Ureter (tissue), 1 donor: ENCODE measurements around the gene RPS19BP1. TPM values are rescaled to one million over a fixed set of nuclear protein-coding genes. Genes with fewer than 3 reads are reported as not detected.
A peak's percentile ranks its signal among the peaks of the same experiment; 100 is the strongest.
"Not testable (repeated sequence)": the region's sequence is repeated elsewhere in the genome, so short reads cannot be mapped to it uniquely, and the experiment has no call there.

Experiments
- DNase-seq: peaks from one replicate; pipeline ENCODE4 v3.0.0-alpha.2; 2020; ENCODE audit warnings: low spot score
- total RNA-seq: library from RNA; stranded (reverse); gene quantifications from one replicate; pipeline ENCODE4 v1.2.4, GENCODE V29; 2023
- donor health status: DM: yes; HTN: yes; CAD: no.

Gene RPS19BP1
- total RNA-seq, 1 donor from 2014 or later: 43.2 TPM

DNA sequence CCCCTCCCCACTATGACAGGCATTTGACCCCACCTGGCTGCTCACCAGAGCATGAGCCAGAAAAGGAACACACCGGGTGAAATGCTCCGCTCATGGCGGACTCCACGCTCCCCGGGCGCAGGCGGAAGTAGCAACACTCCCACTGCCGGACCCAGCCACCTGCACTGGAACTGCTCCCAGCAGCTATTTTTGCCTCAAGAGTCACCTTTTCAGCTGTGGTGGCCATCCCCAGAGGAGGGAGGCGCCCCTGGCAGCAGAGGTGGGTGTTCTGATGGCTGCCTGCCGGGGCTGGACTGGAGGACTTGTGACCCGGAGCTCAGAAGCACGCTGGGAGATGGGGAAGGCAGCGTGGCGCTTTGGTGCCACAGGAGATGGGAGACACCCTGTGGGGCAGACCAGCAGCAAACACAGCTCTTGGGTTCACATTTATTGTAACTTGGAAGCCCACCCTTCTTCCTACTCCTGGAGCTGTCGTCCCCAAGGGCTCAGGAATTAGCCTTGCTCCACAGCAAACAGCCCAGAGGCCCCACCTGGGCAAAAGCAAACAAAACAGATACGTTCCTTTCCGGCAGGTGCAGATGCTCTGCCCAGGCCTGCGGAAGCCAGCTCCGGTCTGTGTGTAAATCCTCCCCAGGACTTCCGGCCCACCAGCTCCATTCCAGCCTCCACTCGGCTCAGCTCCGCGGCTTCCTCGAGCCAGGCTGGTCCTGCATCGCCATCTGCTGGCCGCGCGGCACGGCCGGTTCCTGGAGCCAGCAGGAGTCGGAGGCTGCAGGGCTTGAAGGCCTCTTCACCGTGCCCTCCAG is 3.7 kb downstream of the RPS19BP1 start:
- DNase-seq: peak; percentile 94

DNA sequence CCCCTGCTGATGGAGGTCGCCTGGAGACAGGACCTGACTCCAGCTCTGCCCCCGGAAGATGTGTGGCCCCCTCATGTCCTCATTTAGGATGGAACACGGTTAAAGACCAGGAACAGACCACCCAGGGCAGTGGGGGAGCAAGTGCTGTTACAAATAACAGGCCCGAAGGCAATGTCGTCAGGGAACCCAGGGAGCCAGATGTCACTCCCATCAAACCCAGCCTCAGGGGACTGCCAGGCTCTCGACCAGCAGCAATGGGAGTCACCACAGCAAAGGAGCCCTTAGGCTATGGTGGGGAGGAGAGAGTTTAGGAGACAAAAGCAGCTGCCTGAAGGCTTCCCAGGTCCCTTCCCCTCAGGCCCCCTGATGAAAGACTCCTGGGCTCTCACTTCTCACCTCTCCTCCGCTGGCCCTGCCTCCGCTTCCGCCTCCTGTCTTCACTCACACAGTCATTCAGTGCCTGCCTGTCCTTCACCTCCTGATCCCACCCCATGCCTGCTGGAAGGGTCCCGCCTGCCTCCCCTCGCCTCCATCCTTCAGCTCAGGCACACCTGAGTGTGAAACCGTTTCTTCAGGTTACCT is 4.4 kb downstream of the RPS19BP1 start:
- no peak for DNase-seq

- DNase-seq: no peak
Measured at GRCh38 chr22:39527481-39527961, 5.0 kb downstream of the RPS19BP1 start.

DNA sequence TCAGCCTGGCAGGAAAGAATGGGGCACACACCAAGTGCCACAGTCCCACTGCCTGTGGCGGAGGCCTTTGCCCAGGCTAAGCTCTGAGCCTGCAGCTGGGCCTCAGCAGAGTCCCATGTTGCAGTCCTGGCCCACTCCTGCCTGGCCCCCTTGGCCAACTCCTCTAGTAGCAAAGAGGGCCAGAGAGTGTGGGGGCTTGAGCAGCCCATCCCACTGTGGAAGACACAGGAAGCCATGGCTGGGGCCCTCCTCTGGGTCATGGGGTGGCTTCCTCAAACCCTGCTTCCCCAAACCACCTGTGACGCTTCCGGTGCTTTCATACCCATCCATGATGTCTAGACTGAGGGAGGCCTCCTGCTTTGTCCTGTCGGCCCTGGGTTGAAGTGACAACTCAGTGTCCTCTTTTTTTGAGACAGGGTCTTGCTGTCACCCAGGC is 5.8 kb downstream of the RPS19BP1 start:
- no peak for DNase-seq

DNA sequence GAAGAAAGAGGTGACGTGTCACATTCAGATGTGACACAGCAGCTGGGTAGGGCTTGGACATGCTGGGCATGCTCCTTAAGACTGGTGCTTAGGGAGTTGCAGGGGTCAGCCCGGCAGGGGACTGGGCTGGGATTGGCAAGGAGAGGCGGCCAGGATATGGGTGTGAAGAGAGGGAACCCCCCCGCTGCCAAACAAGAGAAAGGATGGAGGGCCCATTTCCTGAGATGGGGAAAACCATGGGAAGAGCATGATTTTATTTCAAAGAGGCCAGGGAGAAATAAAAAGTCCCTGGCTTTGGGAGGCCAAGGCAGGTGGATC is 6.9 kb downstream of the RPS19BP1 start:
- DNase-seq: no peak

GRCh38 chr22:39524753-39525657 is 7.5 kb downstream of the RPS19BP1 start:
- DNase-seq: no peak

DNA sequence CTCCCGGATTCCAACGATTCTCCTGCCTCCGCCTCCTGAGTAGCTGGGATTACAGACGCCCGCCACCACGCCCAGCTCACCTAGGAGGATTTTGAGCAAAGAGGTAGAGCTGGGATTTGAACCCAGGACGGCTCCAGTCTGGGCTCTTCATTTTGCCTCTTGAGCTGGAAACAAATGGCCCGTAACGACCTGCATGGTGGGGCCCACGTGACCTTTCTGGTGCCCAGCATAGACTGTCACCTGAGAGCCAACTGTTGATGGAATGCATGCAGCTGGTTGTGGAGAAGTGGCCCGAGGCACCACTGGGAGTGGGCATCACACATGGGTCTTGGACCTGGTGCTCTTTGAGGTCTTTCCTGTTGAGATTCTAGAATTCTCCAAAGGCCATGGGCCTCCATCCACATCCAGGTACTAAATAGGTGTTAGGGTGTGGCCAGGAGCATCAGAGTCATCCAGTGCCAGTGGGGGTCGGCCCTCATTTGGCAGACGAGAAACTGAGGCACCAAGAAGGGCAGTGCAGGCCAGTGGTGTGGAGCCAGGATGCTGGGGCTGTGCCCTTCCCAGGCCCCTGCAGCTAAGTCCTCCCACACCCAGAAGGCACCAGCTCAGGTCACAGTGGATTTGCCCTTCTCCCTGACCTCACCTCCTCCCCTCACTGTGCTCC is 8.3 kb downstream of the RPS19BP1 start:
- no peak for DNase-seq

DNA sequence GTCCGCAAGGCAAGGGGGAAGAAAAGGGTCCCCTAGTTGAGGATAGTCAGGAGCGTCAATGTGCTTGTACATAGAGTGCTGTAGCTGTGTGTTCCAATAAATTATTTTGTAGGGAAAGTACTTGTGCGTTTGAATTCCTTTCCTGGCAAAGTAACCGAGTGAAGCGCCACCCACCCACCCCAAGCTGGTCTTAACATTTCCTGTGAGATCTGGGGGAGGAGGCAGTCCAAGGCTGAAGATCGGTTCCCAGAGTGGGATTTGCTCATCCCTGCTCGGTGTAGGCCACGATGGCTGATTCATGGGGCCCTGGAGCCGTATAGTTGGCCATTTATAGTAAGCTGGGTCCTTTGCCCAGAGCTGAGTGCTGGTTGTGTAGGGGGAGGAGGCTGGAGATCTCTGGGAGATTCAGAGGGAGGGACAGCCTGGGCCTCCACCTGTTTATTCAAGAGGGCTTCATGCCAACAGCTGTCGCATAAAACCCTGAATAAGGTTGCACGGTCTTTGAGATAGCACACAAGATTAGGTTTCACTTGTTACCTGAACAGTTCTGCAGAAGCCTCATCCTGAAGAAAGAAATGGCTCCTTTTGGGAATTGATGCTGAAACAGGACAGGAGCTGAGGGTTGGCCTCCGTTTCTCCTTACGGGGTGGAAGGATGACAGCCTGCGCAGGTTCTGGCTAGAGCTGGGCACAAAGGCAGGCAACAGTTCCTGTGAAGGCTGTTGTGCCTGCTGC is 9.8 kb downstream of the RPS19BP1 start:
- DNase-seq: no peak

DNA sequence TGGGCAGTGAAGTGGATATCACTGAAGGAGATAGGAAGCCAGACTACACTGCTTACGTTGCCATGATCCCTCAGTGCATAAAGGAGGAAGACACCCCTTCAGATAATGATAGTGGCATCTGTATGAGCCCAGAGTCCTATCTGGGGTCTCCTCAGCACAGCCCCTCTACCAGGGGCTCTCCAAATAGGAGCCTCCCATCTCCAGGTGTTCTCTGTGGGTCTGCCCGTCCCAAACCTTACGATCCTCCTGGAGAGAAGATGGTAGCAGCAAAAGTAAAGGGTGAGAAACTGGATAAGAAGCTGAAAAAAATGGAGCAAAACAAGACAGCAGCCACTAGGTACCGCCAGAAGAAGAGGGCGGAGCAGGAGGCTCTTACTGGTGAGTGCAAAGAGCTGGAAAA is 10.5 kb downstream of the RPS19BP1 start:
- DNase-seq: not testable (repeated sequence)

DNA sequence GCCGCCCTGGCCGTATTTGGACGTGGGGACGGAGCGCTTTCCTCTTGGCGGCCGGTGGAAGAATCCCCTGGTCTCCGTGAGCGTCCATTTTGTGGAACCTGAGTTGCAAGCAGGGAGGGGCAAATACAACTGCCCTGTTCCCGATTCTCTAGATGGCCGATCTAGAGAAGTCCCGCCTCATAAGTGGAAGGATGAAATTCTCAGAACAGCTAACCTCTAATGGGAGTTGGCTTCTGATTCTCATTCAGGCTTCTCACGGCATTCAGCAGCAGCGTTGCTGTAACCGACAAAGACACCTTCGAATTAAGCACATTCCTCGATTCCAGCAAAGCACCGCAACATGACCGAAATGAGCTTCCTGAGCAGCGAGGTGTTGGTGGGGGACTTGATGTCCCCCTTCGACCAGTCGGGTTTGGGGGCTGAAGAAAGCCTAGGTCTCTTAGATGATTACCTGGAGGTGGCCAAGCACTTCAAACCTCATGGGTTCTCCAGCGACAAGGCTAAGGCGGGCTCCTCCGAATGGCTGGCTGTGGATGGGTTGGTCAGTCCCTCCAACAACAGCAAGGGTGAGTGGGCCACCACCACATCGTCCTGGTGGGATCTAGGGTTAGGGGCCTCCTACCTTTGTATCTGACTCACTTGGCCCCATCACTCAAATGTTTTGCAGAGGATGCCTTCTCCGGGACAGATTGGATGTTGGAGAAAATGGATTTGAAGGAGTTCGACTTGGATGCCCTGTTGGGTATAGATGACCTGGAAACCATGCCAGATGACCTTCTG is 11.3 kb downstream of the RPS19BP1 start:
- peak; percentile 92 for DNase-seq

DNA sequence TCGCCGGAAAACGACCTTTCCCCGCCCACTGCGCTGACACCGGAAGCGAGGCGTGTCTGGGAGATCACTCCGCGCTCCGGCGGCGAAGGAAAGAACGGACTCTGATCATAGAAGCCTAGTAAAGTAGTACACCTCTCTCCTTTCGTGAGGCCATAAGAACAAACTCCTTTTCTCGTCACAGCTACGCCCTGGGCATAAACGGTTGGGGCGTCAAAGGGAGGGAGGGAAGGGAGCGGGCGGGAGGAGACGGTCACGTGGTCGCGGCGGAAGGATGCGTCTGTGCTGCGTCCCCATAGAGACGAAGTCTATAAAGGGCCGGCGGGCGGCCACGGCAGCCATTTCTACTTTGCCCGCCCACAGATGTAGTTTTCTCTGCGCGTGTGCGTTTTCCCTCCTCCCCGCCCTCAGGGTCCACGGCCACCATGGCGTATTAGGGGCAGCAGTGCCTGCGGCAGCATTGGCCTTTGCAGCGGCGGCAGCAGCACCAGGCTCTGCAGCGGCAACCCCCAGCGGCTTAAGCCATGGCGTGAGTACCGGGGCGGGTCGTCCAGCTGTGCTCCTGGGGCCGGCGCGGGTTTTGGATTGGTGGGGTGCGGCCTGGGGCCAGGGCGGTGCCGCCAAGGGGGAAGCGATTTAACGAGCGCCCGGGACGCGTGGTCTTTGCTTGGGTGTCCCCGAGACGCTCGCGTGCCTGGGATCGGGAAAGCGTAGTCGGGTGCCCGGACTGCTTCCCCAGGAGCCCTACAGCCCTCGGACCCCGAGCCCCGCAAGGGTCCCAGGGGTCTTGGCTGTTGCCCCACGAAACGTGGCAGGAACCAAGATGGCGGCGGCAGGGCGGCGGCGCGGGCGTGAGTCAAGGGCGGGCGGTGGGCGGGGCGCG is 12.1 kb downstream of the RPS19BP1 start, which contains the start of gene ATF4:
Gene ATF4 (plus strand): TSS at position 337 of the 880 bp plus-strand sequence. CDS start 884 bp downstream, outside the sequence.
- peak; percentile 93 for DNase-seq

DNA sequence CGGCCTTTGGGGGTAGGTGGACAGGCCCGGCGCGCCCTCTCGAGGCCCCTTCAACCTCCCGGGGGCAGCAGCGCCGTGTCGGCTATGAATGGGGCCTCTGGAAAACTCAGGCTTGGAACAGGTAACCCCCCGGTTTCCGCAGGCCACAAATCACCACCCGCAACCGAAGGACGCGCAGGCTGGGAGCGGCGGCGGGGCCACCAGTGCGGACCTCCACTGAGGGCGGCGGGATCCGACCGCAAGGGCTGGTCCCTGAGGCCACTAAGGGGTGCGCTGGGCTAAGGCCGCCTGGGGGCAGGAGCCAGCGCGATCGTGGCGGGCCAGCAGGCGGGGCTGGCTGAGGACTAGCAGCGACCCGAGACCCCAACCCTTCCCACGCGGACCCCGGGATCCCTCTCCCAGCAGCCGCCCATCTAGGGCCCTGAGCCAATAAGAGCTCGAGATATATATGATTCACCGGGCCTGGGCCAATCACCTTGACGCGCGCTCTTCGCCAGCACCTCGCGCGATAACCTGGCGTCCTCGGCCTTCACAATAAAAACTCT is 12.8 kb downstream of the RPS19BP1 start:
- DNase-seq: peak; percentile 99

DNA sequence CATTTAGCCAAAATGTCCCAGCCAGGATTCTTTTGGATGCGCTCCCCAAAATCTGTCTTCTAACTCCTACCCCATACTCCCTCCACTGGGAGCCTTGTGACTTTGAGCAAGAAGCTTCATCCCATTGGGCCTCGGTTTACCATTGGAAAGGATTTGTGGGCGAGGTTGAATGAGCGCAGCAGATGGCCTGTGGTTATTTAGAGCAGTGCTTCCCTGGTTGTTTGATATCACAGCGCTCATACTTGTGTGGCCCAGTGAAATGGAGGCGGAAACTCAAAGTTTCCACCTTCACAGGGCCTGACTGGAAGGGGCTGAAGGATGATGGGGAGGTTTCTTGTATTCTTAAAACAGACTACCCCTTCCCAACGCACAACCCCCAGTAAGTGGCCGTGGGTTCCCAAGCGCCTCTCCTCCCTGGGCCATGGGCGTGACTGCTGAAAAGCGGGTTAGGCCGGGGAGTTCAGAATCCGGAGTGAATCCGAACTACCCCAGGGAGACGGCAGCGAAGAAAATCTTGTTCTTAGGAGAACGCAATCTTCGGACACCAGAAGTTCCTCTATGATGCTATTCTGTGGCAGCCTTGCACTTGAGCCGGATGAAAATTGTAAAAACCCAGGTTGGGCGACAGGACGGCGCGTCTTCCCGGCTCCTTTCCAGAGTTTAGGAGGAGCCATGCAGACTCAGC is 13.4 kb downstream of the RPS19BP1 start:
- DNase-seq: no peak

DNA sequence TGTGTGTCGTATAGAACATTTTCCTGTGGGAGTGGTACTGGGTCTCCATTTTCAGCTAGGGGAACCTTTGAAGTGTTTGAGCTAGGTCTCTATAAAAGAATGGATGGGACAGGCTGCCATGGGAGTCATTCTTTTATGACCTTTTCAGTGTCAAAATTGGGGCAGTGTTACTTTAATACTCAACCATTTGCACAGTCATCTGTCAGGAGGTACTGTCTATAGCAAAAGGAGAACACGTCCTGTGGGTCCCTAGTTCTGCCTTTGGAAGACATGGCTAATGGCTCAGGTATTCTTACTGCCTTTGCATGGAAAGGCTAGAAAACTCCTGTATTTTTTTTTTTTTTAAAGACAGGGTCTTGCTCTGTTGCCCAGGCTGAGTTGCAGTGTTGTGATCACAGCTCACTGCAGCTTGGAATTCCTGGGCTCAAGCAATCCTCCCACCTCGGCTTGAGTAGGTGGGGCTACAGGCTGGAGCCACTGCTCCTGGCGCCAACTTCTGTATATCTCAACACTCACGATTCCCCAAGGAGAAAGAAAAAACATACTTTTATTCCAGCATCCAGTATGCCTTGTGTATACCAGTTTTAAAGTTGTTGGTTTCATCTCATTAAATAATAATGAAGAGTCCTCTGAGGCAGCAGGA is 14.3 kb downstream of the RPS19BP1 start:
- DNase-seq: no peak

- DNase-seq: no peak
Measured at GRCh38 chr22:39517470-39517869, 15.1 kb downstream of the RPS19BP1 start.

- no peak for DNase-seq
Measured at GRCh38 chr22:39515266-39516050, 17.1 kb downstream of the RPS19BP1 start.
